Esophagus (tissue), 2 donors: Measurements from ENCODE around the gene CD40LG. TPM values are rescaled to one million over a fixed set of nuclear protein-coding genes. Genes with fewer than 3 reads are reported as not detected.

Experiments used
- H3K27ac ChIP-seq, 2 donors: one replicate each; pipeline ENCODE4 v1.5.1; 2013; ENCODE audit warnings: low read depth in 2 of 2, mild to moderate bottlenecking in 2 of 2, inconsistent platforms in 1 of 2, low read length in 1 of 2, moderate library complexity in 1 of 2
- H3K27me3 ChIP-seq, 2 donors: one replicate each; pipeline ENCODE4 v1.6.1; 2013; ENCODE audit warnings: low read length in 2 of 2, control low read depth in 1 of 2, mild to moderate bottlenecking in 1 of 2; ENCODE audit not compliant: insufficient read depth in 2 of 2, control insufficient read depth in 1 of 2
- H3K36me3 ChIP-seq, 2 donors: one replicate each; pipeline ENCODE4 v1.6.1; 2013; ENCODE audit warnings: low read length in 1 of 2; ENCODE audit not compliant: control insufficient read depth in 2 of 2, insufficient read depth in 2 of 2
- H3K4me1 ChIP-seq, 2 donors: one replicate each; pipeline ENCODE4 v1.6.1; 2013; ENCODE audit warnings: low read length in 1 of 2; ENCODE audit not compliant: control insufficient read depth in 2 of 2, insufficient read depth in 2 of 2
- H3K4me3 ChIP-seq, 2 donors: one replicate each; pipeline ENCODE4 v1.5.1; 2013; ENCODE audit warnings: low read length in 2 of 2, mild to moderate bottlenecking in 2 of 2, low read depth in 1 of 2, moderate library complexity in 1 of 2
- H3K9me3 ChIP-seq, 2 donors: one replicate each; pipeline ENCODE4 v1.6.1; 2013; ENCODE audit warnings: mild to moderate bottlenecking in 2 of 2, low read depth in 1 of 2, low read length in 1 of 2, moderate library complexity in 1 of 2; ENCODE audit not compliant: control insufficient read depth in 2 of 2, insufficient read depth in 1 of 2
- WGBS, 2 donors: extraction: QIAGEN DNeasy Blood & Tissue Kit; methylation state at CpG; one replicate each; pipeline ENCODE4 v1.1.7; 2013; 5-methylcytosine and 5-hydroxymethylcytosine counted together
- polyA plus RNA-seq, 2 donors: library from polyadenylated mRNA; stranded (reverse); fragments of 200-250 nt; gene quantifications; one replicate each; pipeline ENCODE4 v1.2.3, GENCODE V29; 2013
- donor health status: healthy with polysubstance abuse.
- donor health status: Bipolar disorder and iron deficiency.

CD40LG gene
- polyA plus RNA-seq, 2 donors: 0.14 to 0.19 TPM

DNA sequence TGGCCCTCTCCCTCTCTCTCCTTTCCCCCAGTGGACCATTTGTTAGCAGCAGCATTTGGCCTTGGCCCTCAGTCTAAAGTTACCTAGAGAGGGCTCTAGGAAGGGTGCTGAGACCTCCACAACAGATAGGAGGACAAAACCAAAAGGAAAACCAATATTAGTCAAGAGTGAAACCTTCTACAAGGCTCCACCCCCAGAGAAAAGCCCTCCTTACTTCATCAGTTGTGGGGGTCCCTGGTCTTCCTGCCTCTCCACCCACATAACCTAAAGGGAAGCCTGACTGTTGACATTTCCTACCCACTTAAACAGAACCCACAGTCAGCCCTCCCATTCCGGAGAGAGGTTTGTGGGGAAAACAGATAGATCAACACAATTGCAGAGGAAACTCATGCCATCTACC is 4.7 kb upstream of the CD40LG start:
- Histone ChIP-seq H3K27me3 (no peaks in the 10 kb centered on the region), H3K4me3 (no peak overlapping the region), H3K9me3 (no peaks in the 10 kb centered on the region), H3K27ac (no peak overlapping the region), H3K4me1 (no peaks in the 10 kb centered on the region), H3K36me3 (no peaks in the 10 kb centered on the region)
- 68 to 72% methylated on average over 1 of the region's 1 CpG for WGBS, 2 donors

DNA sequence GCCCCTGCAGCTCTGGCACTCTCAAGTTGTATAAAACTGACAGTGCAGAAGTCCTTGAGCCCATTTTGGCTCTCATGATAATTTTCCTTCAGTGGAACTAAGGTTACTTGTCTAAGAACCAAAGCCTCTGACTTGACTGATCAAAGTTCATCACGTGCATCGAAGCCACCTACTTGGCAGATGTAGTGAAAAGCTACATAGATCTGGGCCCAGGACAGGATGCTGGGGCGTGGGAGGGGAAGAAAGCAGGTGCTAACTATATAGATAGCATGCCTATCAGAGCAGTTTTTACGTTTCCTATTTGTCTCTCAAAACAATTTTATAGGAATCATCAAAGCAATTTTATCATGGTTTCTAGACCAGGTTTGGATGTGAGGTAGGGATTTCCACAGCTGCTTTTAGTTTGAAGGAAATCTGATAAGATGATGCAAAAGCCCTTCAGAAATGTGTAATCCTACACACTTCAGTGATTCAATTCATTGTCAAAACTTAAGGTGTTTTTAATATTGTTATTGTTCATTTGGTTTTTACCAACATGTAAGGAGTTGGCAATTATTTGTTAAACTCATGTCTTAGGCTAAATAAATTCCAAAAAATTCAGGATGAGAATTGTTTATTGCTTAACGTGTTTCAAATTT is 1.2 kb upstream of the CD40LG start:
- WGBS, 2 donors: 60 to 78% methylated on average over 5 of the region's 5 CpGs
- Histone ChIP-seq H3K27me3 (peaks cover 0 to 3% of the 10 kb centered on the region in 2 donors), H3K36me3 (no peaks in the 10 kb centered on the region), H3K4me3 (no peak overlapping the region), H3K4me1 (no peaks in the 10 kb centered on the region), H3K9me3 (no peaks in the 10 kb centered on the region), H3K27ac (no peak overlapping the region)

DNA sequence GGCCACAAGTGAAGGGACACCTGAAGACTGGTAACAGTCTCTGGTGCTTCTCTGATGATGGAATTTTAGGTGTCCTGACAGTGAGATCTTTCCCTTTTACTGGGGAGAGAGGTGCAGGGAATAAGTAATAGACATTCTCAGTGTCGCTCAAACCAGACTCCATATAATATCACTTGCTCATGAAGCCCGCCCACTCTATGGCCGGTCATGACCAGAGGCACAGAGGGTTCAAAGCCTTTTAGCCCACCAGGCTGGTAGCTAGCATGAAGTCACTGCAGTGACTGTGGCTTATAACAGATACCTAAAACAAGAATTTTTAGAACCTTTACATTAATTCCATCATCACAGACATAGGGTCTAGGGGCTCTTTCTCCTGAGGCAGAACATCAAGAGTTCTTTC is 2.9 kb downstream of the CD40LG start:
- Histone ChIP-seq H3K27ac (no peak overlapping the region), H3K4me3 (no peak overlapping the region), H3K27me3 (peaks cover 0 to 3% of the 10 kb centered on the region in 2 donors), H3K36me3 (no peaks in the 10 kb centered on the region), H3K9me3 (no peaks in the 10 kb centered on the region), H3K4me1 (no peaks in the 10 kb centered on the region)
- WGBS, 2 donors: 89% methylated on average over 3 of the region's 3 CpGs

DNA sequence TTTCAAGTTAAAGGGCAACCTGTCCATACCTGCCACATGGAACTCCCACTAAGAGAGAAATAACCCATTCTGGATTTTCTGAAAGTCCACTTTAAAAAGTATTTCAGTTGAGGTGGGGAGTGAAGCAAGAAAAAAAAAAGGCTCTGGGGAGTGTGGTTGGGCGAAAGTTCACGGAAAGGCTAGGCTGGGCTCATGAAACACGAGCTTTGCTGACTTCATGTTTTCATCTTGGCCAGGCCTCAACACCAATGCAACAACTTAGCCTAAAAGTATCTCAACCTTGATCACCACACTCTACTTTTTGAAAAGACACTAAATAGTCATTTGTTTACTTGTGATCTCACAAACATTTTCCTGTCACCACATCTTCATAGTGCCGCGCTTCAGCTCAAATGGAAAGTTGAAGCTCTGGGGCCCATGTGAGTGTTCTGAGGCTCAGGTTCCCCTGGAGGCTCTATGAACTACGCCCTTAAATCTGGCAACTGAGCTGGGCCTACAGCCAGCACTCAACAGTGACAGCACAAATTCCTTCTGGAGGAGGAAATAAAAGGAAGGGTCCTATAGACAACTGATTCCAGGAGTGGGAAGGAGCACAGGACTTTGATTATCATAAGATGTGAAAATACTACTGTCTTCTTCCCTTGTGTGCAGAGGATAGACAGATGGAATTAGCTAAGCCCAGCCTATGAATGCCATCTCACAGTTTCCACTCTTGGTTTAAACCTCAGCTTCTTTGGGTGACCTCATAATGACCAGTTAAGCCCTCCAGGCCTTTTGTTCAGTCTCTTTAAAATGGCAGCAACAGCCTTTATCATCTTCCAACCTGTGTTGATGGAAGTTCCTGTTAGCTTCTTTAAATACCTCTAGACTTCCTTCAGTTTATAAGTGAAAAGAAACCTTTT is 5.1 kb downstream of the CD40LG start:
- Histone ChIP-seq H3K27me3 (peaks cover 0 to 8% of the 10 kb centered on the region in 2 donors), H3K4me3 (no peak overlapping the region), H3K9me3 (no peaks in the 10 kb centered on the region), H3K36me3 (no peaks in the 10 kb centered on the region), H3K27ac (no peak overlapping the region), H3K4me1 (no peaks in the 10 kb centered on the region)
- WGBS, 2 donors: 46 to 64% methylated on average over 6 of the region's 6 CpGs

DNA sequence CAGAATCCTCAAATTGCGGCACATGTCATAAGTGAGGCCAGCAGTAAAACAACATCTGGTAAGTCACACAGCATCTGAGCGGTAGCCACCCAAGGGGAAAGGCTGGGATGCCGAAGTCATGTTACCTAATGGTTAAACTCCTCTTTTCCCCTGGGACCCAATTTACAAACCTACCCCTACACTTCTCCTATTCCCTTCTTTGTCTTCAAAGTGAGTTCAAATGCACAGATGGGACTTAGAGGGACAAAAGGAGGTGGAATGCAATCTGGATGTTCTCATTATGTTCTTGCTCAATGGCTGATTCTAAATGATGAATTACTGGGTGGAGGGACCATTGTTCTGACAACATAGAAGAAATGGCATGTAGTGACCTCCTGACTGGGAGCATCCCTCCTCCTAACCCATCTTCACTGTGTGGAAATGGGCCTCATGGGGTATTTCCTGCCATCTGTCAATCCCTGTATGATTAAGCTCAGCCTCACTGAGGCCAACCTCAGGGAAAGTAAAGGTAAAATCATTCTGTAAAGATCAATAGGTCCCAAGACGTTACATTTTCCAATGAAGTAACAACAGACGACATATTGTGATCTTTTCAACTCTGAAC is 8.5 kb downstream of the CD40LG start:
- Histone ChIP-seq H3K4me3 (no peak overlapping the region), H3K4me1 (no peaks in the 10 kb centered on the region), H3K36me3 (no peaks in the 10 kb centered on the region), H3K27me3 (peaks cover 0 to 5% of the 10 kb centered on the region in 2 donors), H3K9me3 (no peaks in the 10 kb centered on the region), H3K27ac (no peak overlapping the region)
- WGBS, 2 donors: 78 to 92% methylated on average over 5 of the region's 5 CpGs

DNA sequence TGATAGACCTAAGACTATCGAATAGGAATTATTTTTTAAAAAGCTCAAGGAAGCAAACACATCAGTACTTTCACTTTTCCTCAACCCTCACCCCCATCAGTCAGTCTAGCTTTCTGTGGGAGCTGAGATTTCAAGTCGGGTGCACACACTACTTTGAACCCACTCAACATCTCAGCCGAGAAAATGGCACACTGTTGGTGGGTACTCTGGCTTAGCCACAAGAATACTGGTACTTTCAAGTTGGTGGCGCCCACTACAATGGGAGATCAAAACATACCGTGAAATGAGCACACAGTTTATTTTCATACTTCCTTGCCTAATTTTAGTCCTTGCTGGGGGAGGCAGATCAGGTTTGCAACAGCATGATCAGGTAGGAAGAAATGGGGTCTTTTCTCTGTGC is 10.2 kb downstream of the CD40LG start:
- WGBS, 2 donors: 78 to 88% methylated on average over 5 of the region's 5 CpGs
- no peaks in the 10 kb centered on the region for H3K36me3 ChIP-seq
- H3K9me3 ChIP-seq: no peaks in the 10 kb centered on the region
- H3K4me1 ChIP-seq: no peaks in the 10 kb centered on the region
- H3K27me3 ChIP-seq: peaks cover 0 to 5% of the 10 kb centered on the region in 2 donors
- no peak overlapping the region for H3K27ac ChIP-seq
- no peak overlapping the region for H3K4me3 ChIP-seq

DNA sequence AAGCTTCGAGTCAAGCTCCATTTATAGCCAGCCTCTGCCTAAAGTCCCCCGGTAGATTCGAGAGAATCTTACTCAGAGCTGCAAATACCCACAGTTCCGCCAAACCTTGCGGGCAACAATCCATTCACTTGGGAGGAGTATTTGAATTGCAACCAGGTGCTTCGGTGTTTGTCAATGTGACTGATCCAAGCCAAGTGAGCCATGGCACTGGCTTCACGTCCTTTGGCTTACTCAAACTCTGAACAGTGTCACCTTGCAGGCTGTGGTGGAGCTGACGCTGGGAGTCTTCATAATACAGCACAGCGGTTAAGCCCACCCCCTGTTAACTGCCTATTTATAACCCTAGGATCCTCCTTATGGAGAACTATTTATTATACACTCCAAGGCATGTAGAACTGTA is 11.2 kb downstream of the CD40LG start:
- no peaks in the 10 kb centered on the region for H3K36me3 ChIP-seq
- no peaks in the 10 kb centered on the region for H3K4me1 ChIP-seq
- H3K27ac ChIP-seq: no peak overlapping the region
- 77 to 80% methylated on average over 9 of the region's 9 CpGs for WGBS, 2 donors
- H3K4me3 ChIP-seq: no peak overlapping the region
- no peaks in the 10 kb centered on the region for H3K9me3 ChIP-seq
- H3K27me3 ChIP-seq: peaks cover 0 to 5% of the 10 kb centered on the region in 2 donors

DNA sequence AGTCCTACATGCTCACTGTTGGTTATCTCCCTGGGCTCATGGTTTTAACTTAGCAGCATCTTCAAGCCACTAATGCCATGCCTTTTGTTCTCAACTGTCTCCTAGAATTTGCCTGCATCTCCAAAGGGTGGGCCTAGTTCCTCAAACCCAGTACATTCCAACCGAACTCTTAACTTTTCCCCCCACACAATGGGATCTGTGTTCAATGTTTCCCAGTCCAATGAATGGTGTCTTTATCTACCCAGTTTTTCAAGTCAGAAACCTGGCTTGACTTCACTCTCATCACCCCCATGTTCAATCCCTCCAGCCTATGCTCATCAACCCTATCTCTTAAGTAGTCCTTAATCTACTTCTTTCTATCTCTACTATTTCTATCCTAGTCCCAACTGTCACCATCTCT is 12.9 kb downstream of the CD40LG start:
- WGBS, 2 donors: 75 to 95% methylated on average over 1 of the region's 1 CpG
- H3K27ac ChIP-seq: no peak overlapping the region
- H3K27me3 ChIP-seq: peaks cover 0 to 15% of the 10 kb centered on the region in 2 donors
- H3K4me1 ChIP-seq: no peaks in the 10 kb centered on the region
- H3K4me3 ChIP-seq: no peak overlapping the region
- H3K9me3 ChIP-seq: peaks cover 0 to 2% of the 10 kb centered on the region in 2 donors
- no peaks in the 10 kb centered on the region for H3K36me3 ChIP-seq

DNA sequence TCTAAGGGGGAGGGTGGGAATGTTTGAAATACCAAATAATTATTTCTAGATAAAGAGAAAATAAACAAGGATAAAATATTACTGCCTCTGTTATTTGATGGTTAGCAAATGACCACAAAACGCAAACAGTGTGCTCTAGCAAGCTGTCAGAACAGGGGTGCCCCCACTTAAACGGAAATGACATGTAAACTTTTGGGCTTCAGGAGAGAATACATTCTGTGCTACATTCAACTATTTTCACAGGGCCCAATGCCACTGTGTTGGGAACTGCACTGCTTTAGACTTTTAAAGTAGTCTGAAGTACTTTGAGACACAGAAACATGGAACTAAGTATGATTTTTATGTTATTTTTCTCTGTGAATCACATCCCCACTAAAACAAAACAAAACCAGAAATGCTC is 14.1 kb downstream of the CD40LG start:
- 45 to 65% methylated on average over 2 of the region's 2 CpGs for WGBS, 2 donors
- no peaks in the 10 kb centered on the region for H3K36me3 ChIP-seq
- no peak overlapping the region for H3K27ac ChIP-seq
- peaks cover 0 to 10% of the 10 kb centered on the region in 2 donors for H3K27me3 ChIP-seq
- no peak overlapping the region for H3K4me3 ChIP-seq
- H3K9me3 ChIP-seq: peaks cover 0 to 2% of the 10 kb centered on the region in 2 donors
- no peaks in the 10 kb centered on the region for H3K4me1 ChIP-seq
